ENCODE results near the gene PER1.

Gene PER1

GRCh38 chr17:8161289-8162232 lies 9.4 kb upstream of the PER1 start:
- Histone ChIP-seq H3K9ac (ENCODE audit: low read length) (peak overlapping the region; percentile 99), H2AFZ (ENCODE audit: low read depth, low read length, severe bottlenecking) (no peak overlapping the region), H3K36me3 (ENCODE audit: low read length) (no peaks in the 10 kb centered on the region), H3K9me2 (replicated peaks; ENCODE audit: insufficient read depth, low read length) (no peaks in the 10 kb centered on the region), H3K27me3 (ENCODE audit: low read length) (no peaks in the 10 kb centered on the region), H3K4me3 (ENCODE audit: insufficient read depth, low read length, poor library complexity, severe bottlenecking) (peak overlapping the region; percentile 96), H3F3A (ENCODE audit: insufficient read depth) (peaks cover 22% of the 10 kb centered on the region), H4K20me1 (ENCODE audit: low read depth, low read length) (no peaks in the 10 kb centered on the region), H3K4me2 (ENCODE audit: low read depth, low read length, poor library complexity, severe bottlenecking) (peak overlapping the region; percentile 80), H3K27ac (ENCODE audit: low read depth, low read length) (peak overlapping the region; percentile 73), H3K79me2 (ENCODE audit: insufficient read depth, low read length) (peaks cover 13% of the 10 kb centered on the region), H3K9me3 (ENCODE audit: insufficient read depth, low read length) (no peaks in the 10 kb centered on the region)
- TF ChIP-seq EZH2phosphoT487 (conservative IDR thresholded peaks at IDR 0.05; ENCODE audit: low read length) (no peak), CTCF (IDR thresholded peaks at IDR 0.05; ENCODE audit: insufficient read depth, low read length, poor library complexity, severe bottlenecking) (no peak)

GRCh38 chr17:8160741-8161221 lies 8.6 kb upstream of the PER1 start:
- Histone ChIP-seq H3K27me3 (ENCODE audit: low read length) (no peaks in the 10 kb centered on the region), H3K9me3 (ENCODE audit: insufficient read depth, low read length) (no peaks in the 10 kb centered on the region), H3F3A (ENCODE audit: insufficient read depth) (peaks cover 20% of the 10 kb centered on the region), H3K4me3 (ENCODE audit: insufficient read depth, low read length, poor library complexity, severe bottlenecking) (no peak overlapping the region), H2AFZ (ENCODE audit: low read depth, low read length, severe bottlenecking) (no peak overlapping the region), H4K20me1 (ENCODE audit: low read depth, low read length) (no peaks in the 10 kb centered on the region), H3K4me2 (ENCODE audit: low read depth, low read length, poor library complexity, severe bottlenecking) (peak overlapping the region; percentile 80), H3K27ac (ENCODE audit: low read depth, low read length) (peak overlapping the region; percentile 20; the same call in 1 of the 2 replicates), H3K9ac (ENCODE audit: low read length) (0 out of 2 replicates have a peak overlapping the region, but pooled peaks have one; percentile 99), H3K79me2 (ENCODE audit: insufficient read depth, low read length) (peaks cover 13% of the 10 kb centered on the region), H3K36me3 (ENCODE audit: low read length) (no peaks in the 10 kb centered on the region), H3K9me2 (replicated peaks; ENCODE audit: insufficient read depth, low read length) (no peaks in the 10 kb centered on the region)
- no peak for TF ChIP-seq CTCF (IDR thresholded peaks at IDR 0.05; ENCODE audit: insufficient read depth, low read length, poor library complexity, severe bottlenecking)

GRCh38 chr17:8160224-8160577 lies 8.0 kb upstream of the PER1 start:
- no peaks in the 10 kb centered on the region for H4K20me1 ChIP-seq (ENCODE audit: low read depth, low read length)
- peak overlapping the region; percentile 80 for H3K4me2 ChIP-seq (ENCODE audit: low read depth, low read length, poor library complexity, severe bottlenecking)
- no peak overlapping the region for H3K9ac ChIP-seq (ENCODE audit: low read length)
- no peak for TF ChIP-seq CTCF (IDR thresholded peaks at IDR 0.05; ENCODE audit: insufficient read depth, low read length, poor library complexity, severe bottlenecking)
- no peak overlapping the region for H2AFZ ChIP-seq (ENCODE audit: low read depth, low read length, severe bottlenecking)
- no peaks in the 10 kb centered on the region for H3K27me3 ChIP-seq (ENCODE audit: low read length)
- peaks cover 20% of the 10 kb centered on the region for H3F3A ChIP-seq (ENCODE audit: insufficient read depth)
- no peaks in the 10 kb centered on the region for H3K9me3 ChIP-seq (ENCODE audit: insufficient read depth, low read length)
- peaks cover 16% of the 10 kb centered on the region for H3K79me2 ChIP-seq (ENCODE audit: insufficient read depth, low read length)
- no peaks in the 10 kb centered on the region for H3K9me2 ChIP-seq (replicated peaks; ENCODE audit: insufficient read depth, low read length)
- H3K36me3 ChIP-seq (ENCODE audit: low read length) = no peaks in the 10 kb centered on the region
- no peak overlapping the region for H3K4me3 ChIP-seq (ENCODE audit: insufficient read depth, low read length, poor library complexity, severe bottlenecking)
- no peak overlapping the region for H3K27ac ChIP-seq (ENCODE audit: low read depth, low read length)
